Measurements from ENCODE around the gene DDX4.

DNA sequence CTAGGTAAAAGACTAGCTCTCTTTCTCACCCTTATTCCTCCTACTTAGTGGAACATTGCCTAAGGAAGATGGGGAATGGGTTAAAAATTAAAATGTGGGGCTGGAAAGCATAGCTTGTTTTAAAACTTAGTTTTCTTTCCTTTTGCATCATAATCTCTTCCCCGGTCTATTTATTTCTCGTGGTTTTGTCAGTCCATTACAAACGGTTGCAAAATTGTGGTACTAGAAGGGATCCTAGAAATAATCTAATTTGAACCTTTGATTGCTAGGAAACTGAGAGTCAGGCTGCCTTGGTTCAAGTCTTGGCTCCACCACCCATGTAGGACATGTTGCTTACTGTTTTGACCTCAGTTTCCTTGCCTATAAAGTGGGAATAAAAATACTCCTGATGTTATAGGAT, 114.6 kb downstream of the DDX4 start:
- TF ChIP-seq CTBP1 (IDR thresholded peaks at IDR 0.05; ENCODE audit: borderline replicate concordance): no peak
- TF ChIP-seq ELF4 (IDR thresholded peaks at IDR 0.05): no peak
- TF ChIP-seq L3MBTL2 (conservative IDR thresholded peaks at IDR 0.05): no peak
- no peak for TF ChIP-seq FOXM1 (IDR thresholded peaks at IDR 0.05; ENCODE audit: borderline replicate concordance)
- no peak for TF ChIP-seq SP1 (IDR thresholded peaks at IDR 0.05)
- TF ChIP-seq ZNF384 (IDR thresholded peaks at IDR 0.05): no peak
- TF ChIP-seq, protein P1, sequence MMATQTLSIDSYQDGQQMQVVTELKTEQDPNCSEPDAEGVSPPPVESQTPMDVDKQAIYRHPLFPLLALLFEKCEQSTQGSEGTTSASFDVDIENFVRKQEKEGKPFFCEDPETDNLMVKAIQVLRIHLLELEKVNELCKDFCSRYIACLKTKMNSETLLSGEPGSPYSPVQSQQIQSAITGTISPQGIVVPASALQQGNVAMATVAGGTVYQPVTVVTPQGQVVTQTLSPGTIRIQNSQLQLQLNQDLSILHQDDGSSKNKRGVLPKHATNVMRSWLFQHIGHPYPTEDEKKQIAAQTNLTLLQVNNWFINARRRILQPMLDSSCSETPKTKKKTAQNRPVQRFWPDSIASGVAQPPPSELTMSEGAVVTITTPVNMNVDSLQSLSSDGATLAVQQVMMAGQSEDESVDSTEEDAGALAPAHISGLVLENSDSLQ (IDR thresholded peaks at IDR 0.05): no peak
- TF ChIP-seq FOXA1 (IDR thresholded peaks at IDR 0.05): no peak
- no peak for TF ChIP-seq SUZ12 (IDR thresholded peaks at IDR 0.05)
- no peak for TF ChIP-seq BHLHE40 (IDR thresholded peaks at IDR 0.05; ENCODE audit: borderline replicate concordance)
- TF ChIP-seq HDGF (IDR thresholded peaks at IDR 0.05; ENCODE audit: borderline replicate concordance): no peak
- no peak for TF ChIP-seq NFRKB (IDR thresholded peaks at IDR 0.05)
- no peak for TF ChIP-seq LEF1 (IDR thresholded peaks at IDR 0.05; ENCODE audit: borderline replicate concordance)
- no peak for TF ChIP-seq ARNT (IDR thresholded peaks at IDR 0.05)
